GM23248 (cell line): Measurements from ENCODE around the gene SMIM3.

Source experiments
- EZH2 ChIP-seq: fragments of 200-600 bp; sonication (generic); IDR thresholded peaks from 2 replicates; pipeline ENCODE4 v1.6.1; 2018; ENCODE audit warnings: antibody characterized with exemption, mild to moderate bottlenecking; ENCODE audit not compliant: insufficient read depth, poor library complexity, severe bottlenecking
- EZH2phosphoT487 ChIP-seq: fragments of 200-600 bp; sonication (generic); IDR thresholded peaks from 2 replicates; pipeline ENCODE4 v1.6.1; 2018; ENCODE audit warnings: antibody characterized with exemption, moderate library complexity, mild to moderate bottlenecking, low read depth; ENCODE audit not compliant: insufficient read depth

- TF ChIP-seq EZH2 (no peak), EZH2phosphoT487 (no peak)
Measured at GRCh38 chr5:150797384-150797783, 18.8 kb downstream of the SMIM3 start.
